Central memory CD8-positive, alpha-beta T cell (primary cell): ENCODE results near the gene ZNF844.
A peak's percentile ranks its signal among the peaks of the same experiment; 100 is the strongest.

Source experiments
- ATAC-seq: fragments of 150-1000 bp; cut with Tn5 transposase; replicated peaks from 2 replicates; pipeline ENCODE4 v1.10.0; 2022; ENCODE audit warnings: mild to moderate bottlenecking, moderate FRiP score, moderate number of reproducible peaks; ENCODE audit not compliant: poor library complexity, severe bottlenecking; ENCODE audit errors: extremely low read depth
- DNase-seq, 2 donors: peaks; one replicate each; pipeline ENCODE4 v3.0.0; 2021; ENCODE audit warnings: low spot score in 2 of 2
- H3K27ac Mint-ChIP-seq: one replicate; pipeline ENCODE4 v1.8.0; 2022; ENCODE audit warnings: low read depth, mild to moderate bottlenecking, moderate library complexity, mixed read lengths
- H3K27me3 Mint-ChIP-seq: one replicate; pipeline ENCODE4 v1.8.0; 2022; ENCODE audit warnings: mixed read lengths
- H3K36me3 Mint-ChIP-seq: one replicate; pipeline ENCODE4 v1.8.0; 2022; ENCODE audit warnings: mild to moderate bottlenecking, moderate library complexity, mixed read lengths; ENCODE audit not compliant: insufficient read depth
- H3K4me1 Mint-ChIP-seq: one replicate; pipeline ENCODE4 v1.8.0; 2022; ENCODE audit warnings: mixed read lengths
- H3K4me3 Mint-ChIP-seq: one replicate; pipeline ENCODE4 v1.8.0; 2022; ENCODE audit warnings: mild to moderate bottlenecking, moderate library complexity, mixed read lengths
- H3K9me3 Mint-ChIP-seq: one replicate; pipeline ENCODE4 v1.8.0; 2022; ENCODE audit warnings: mixed read lengths

The ZNF844 gene

DNA sequence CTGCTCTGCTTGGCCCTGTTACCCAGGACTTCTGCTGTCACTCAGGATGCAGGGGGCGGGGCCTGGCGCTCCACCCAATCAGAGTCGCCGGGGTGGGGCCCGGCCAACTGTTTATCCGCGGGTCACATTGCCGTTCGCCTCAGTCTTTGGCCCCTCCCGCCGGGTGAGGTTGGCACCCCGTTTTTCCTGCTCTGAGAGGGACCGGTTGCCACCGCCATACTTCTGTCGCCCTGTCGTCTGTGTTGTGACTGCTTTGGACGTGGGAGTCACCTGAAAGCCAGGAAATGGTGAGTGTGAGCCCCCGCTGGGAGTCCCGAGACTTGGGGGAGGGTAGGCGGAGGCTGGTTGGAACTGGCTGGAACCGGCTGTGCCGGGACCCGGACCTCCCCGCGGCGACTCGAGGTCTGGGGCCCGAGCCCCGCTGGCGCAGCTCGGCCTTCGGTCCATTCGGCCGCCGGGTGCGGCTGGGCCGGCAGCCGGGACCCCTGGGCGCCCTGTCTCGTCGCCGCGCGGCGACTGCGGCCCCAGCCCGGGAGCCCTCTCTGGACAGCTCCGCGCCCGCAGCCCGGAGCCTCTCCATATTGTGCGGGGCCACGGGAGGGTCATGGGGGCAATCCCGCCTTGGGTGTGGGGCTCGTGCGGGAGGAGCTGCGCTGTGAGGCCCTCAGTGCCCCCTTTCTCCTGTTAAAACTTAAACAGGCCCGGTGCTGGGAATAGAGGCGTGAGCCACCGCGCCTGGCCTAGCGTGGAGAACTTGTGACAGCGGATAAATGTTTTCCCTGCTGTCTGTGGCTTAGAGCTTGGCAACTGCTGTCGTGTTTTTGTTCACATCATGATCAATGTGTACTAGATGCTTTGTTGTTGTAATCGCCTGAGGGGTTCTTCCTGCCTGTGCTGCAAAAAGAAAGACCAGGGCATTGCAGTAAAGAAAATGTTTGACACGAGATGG is at the start of gene ZNF844:
Gene ZNF844, plus strand, starts transcription at position 142 of the 949 bp plus-strand sequence. Its CDS starts 143 bp downstream, at position 285.
- Mint-ChIP-seq H3K4me1 (no peaks in the 10 kb centered on the region), H3K9me3 (no peaks in the 10 kb centered on the region), H3K4me3 (peak within 1 kb of the TSS; percentile 82), H3K27ac (peak within 1 kb of the TSS; percentile 71), H3K27me3 (no peaks in the 10 kb centered on the region), H3K36me3 (no peaks in the 10 kb centered on the region)
- ATAC-seq (peak; percentile 72), DNase-seq (peak; percentile 27 to 37)

DNA sequence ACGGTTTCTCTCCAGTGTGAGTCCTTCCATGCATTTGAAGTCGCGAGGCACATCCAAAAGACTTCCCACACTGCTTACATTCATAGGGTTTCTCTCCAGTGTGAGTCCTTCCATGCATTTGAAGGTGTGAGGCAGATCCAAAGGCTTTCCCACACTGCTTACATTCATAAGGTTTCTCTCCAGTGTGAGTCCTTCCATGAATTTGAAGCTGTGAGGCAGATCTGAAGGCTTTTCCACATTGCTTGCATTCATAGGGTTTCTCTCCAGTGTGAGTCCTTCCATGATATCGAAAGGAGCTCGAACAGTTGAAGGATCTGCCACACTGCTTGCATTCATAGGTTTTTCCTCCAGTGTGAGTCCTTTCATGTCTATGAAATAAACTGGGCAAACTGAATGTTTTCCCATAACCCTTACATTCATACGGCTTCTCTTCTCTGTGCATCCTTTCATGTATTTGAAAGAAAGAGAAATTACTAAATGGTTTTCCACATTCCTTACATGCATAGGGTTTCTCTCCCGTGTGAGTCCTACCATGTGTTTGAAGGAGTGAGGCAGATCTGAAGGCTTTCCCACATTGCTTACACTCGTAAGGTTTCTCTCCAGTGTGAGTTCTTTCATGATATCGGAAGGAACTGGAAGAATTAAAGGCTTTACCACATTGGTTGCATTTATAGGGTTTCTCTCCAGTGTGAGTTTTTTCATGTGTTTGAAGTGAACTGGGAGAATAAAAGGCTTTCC is 49.3 kb upstream of the ZNF844 start:
- Mint-ChIP-seq H3K36me3 (peaks cover 19% of the 10 kb centered on the region), H3K27ac (no peak overlapping the region), H3K9me3 (peaks cover 19% of the 10 kb centered on the region), H3K27me3 (no peaks in the 10 kb centered on the region), H3K4me1 (no peaks in the 10 kb centered on the region), H3K4me3 (no peak overlapping the region)
- ATAC-seq = no peak
- DNase-seq = no peak

DNA sequence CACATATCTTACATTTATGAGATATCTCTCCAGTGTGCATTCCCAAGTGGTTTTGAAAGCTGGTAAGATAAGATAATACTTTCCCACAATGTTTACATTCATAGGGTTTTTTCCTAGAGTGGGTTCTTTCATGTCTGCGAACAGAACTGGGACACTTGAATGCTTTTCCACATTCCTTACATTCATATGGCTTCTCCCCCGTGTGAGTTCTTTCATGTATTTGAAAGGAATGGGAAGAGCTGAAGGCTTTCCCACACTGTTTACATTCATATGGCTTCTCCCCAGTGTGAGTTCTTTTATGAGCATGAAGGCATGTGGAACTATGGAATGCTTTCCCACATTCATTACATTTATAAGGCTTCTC is 48.8 kb upstream of the ZNF844 start:
- Mint-ChIP-seq H3K27me3 (no peaks in the 10 kb centered on the region), H3K4me1 (no peaks in the 10 kb centered on the region), H3K9me3 (peaks cover 19% of the 10 kb centered on the region), H3K27ac (no peak overlapping the region), H3K36me3 (peaks cover 19% of the 10 kb centered on the region), H3K4me3 (no peak overlapping the region)
- DNase-seq (no peak), ATAC-seq (no peak)

DNA sequence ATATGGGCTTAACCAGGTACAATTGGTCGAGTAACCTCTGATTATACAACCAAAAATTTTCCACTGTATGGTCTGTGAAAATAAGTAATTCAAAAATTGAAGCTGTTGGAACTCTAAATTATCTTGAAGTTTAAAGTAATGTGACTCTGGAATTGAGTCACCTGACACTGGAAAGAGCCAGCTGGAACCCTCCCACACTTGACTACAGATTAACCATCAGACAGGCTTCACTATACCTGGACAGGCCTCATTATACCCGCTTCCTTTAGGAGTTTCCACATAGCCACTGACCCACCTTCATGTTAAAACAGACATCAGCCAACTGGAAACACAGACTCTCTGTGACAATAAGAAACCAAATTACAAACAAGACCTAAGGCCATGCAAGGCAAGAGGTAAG is 30.3 kb upstream of the ZNF844 start:
- ATAC-seq = no peak
- DNase-seq = no peak
- Mint-ChIP-seq H3K4me3 (peak overlapping the region; percentile 72), H3K27me3 (no peaks in the 10 kb centered on the region), H3K27ac (no peak overlapping the region), H3K36me3 (peaks cover 4% of the 10 kb centered on the region), H3K9me3 (no peaks in the 10 kb centered on the region), H3K4me1 (no peaks in the 10 kb centered on the region)

DNA sequence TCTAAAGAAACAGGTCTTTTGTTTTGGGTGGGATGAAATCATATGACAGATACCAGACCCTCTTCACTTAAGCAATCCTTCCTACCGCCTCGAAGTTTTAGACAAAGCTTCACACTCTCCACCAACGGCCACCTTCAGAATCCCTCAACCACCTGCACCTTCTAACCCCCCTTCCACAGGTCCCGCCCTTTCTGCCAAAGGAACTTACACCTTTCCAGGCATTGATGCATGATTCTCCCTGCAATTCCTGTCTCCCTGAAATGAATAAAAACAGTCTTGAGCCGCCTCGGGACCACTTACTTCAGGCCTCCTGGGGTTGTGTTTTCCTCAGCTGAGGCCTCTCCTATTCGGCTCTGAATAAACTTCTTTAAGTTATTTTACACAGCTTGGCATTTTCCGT is 29.9 kb upstream of the ZNF844 start:
- DNase-seq (no peak), ATAC-seq (no peak)
- Mint-ChIP-seq H3K4me1 (no peaks in the 10 kb centered on the region), H3K36me3 (peaks cover 4% of the 10 kb centered on the region), H3K27ac (no peak overlapping the region), H3K27me3 (no peaks in the 10 kb centered on the region), H3K9me3 (no peaks in the 10 kb centered on the region), H3K4me3 (peak overlapping the region; percentile 72)

DNA sequence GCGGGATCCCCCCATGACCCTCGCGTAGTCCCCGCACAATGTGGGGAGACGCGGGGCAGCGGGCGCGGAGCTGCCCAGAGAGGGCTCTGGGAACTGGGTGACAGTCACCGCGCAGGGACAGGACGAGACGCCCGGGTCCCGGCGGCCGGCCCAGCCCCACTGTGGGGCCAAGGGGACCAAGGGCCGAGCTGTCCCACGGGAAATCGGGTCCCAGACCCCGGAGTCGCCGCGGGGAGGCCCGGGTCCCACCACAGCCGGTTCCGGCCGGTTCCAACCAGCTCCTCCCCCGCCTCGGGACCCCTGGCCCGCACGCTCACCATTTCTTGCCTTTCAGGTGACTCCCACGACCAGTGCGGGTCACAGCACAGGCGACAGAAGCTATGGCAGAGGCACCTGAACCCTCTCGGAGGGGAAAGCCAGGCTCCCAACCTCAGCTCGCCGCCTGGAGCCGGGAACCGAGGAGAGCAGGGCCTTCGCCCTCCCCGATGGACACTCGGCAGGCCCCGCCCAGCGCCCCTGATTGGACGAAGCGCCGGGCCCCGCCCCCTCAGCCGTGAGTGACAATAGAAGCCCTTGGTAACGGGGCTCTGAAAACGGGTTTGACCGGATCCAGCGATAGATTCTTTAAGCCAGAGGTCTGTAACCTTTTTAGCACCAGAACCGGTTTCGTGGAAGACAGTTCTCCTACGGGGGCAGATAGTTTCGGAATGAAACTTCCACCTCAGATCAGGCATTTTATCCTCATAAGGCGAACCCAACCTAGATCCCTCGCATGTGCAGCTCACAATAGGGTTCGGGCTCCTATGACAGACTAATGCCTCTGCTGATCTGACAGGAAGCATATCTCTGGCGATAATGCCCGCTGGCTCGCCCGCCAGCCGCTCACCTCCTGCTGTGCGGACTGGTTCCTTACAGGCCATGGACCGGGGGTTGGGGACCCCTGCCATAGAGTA is 29.0 kb upstream of the ZNF844 start, which contains the start of gene ZNF433:
Gene ZNF433, minus strand, starts transcription at position 460 of the 953 bp plus-strand sequence. Its CDS starts 140 bp downstream, at position 320.
- Mint-ChIP-seq H3K4me1 (no peaks in the 10 kb centered on the region), H3K27ac (no peak within 1 kb of the TSS), H3K4me3 (peak within 1 kb of the TSS; percentile 72), H3K27me3 (no peaks in the 10 kb centered on the region), H3K9me3 (no peaks in the 10 kb centered on the region), H3K36me3 (peaks cover 4% of the 10 kb centered on the region)
- DNase-seq (peak; percentile 14 to 16), ATAC-seq (peak; percentile 65)

DNA sequence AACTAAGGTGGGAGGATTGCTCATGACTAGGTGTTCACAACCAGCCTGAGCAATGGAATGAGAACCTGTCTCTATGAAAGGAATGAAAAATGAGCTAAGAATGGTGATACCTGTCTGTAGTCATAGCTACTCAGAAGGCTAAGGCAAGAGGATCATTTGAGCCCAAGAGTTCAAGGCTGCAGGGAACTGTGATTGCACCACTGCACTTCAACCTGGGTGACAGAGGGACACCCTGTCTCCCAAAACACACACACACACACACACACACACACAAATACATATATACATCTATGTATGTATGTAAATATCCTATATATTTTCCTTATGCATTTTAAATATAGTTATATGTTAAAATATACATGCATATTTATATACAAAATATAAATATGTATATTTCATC is 21.6 kb upstream of the ZNF844 start:
- Mint-ChIP-seq H3K27me3 (no peaks in the 10 kb centered on the region), H3K36me3 (peaks cover under 1% of the 10 kb centered on the region), H3K4me1 (no peaks in the 10 kb centered on the region), H3K9me3 (peaks cover 17% of the 10 kb centered on the region), H3K27ac (no peak overlapping the region), H3K4me3 (no peak overlapping the region)
- ATAC-seq (no peak), DNase-seq (no peak)

DNA sequence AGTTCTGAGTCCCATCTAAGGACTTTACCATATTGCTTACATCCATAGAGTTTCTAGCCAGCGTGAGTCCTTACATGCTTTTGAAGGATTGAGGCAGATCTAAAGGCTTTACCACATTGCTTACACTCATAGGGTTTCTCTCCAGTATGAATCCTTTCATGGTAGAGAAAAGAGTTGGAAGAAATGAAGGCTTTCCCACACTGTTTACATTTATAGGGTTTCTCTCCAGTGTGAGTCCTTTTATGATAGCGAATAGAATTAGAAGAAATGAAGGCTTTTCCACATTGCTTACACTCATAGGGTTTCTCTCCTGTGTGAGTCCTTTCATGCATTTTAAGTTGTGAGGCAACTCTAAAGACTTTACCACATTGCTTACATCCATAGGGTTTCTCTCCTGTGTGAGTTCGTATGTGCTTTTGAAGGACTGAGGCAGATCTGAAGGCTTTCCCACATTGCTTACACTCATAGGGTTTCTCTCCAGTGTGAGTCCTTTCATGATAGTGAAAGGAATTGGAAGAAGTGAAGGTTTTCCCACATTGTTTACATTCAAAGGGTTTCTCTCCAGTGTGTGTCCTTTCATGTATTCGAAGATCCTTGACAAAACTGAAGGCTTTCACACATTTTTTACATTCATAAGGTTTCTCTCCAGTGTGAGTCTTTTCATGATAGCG is 20.6 kb upstream of the ZNF844 start:
- DNase-seq = no peak
- Mint-ChIP-seq H3K36me3 (no peaks in the 10 kb centered on the region), H3K4me3 (no peak overlapping the region), H3K27me3 (no peaks in the 10 kb centered on the region), H3K27ac (no peak overlapping the region), H3K9me3 (peaks cover 17% of the 10 kb centered on the region), H3K4me1 (no peaks in the 10 kb centered on the region)
- no peak for ATAC-seq

DNA sequence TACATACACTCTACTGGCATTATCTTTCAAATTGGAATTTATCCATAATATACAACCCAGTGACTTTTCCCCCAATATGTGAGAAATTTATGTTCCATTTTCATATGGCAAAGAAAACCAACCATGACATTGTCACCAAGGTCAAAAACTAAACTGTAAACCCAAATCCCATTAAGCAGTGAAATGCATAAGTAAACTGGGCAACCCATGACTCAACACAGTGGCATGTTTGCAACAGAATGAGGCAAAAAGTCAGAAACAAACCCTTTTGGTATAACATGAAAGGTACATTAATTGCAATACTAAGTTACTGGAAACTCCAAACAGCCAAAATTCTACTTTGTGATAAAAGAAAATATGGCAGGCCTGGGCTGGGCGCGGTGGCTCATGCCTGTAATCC is 16.7 kb upstream of the ZNF844 start:
- ATAC-seq (no peak), DNase-seq (no peak)
- Mint-ChIP-seq H3K4me1 (peaks cover 10% of the 10 kb centered on the region), H3K9me3 (peaks cover 18% of the 10 kb centered on the region), H3K36me3 (peaks cover 3% of the 10 kb centered on the region), H3K27me3 (peaks cover 10% of the 10 kb centered on the region), H3K4me3 (no peak overlapping the region), H3K27ac (no peak overlapping the region)

DNA sequence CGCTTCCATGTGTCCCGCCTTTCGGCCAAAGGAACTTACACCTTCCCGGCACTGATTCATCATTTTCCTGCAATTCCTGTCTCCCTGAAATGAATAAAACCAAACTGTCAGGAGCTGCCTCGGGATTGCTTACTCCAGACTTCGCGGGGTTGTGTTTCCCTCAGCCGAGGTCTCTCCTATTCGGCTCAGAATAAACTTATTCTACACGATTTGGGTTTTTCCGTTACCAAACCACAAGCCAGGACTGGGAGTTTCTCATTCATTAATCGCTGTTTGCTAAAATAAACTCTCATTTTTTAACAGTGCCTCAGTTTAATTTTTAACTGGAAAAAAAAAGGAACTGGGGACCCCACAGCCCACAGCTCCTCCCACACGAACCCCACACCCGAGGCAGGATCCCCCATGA is 12.4 kb upstream of the ZNF844 start:
- ATAC-seq = peak; percentile 40

DNA sequence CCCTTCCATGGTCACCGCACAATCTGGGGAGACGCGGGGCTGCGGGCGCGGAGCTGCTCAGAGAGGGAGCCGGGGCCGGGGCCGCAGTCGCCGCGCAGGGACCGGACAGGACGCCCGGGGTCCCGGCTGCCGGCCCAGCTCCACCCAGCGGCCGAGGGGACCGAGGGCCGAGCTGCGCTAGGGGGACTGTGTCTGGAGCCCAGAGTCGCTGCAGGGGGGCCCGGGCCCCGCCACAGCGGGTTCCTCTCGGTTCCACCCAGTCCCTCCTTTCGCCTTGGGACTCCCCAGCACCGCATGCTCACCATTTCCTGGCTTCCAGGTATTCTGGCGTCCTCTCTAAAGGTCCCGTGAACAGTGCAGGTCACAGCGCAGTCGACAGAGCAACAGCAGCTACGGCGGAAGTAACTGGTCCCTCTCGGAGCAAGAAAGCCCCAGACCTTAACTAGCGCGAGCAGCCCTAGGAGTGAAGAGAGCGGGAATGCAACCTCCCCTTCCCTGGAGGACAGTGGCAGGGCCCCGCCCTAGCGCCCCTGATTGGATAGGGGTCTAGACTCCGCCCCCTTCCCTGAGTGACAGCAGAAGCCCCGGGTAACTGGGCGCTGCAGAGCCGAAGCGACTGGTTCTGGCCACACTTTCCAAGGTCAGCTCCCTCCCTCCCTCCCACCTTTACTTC is 11.9 kb upstream of the ZNF844 start, which contains the start of gene ZNF878:
Gene ZNF878, minus strand, starts transcription at position 465 of the 673 bp plus-strand sequence. Its CDS starts 160 bp downstream, at position 305.
- no peak for DNase-seq
- H3K4me3 Mint-ChIP-seq = peak within 1 kb of the TSS; percentile 76
- no peak within 1 kb of the TSS for H3K27ac Mint-ChIP-seq
- H3K27me3 Mint-ChIP-seq = peaks cover 25% of the 10 kb centered on the region
- H3K4me1 Mint-ChIP-seq = peaks cover 15% of the 10 kb centered on the region
- peak; percentile 73 for ATAC-seq
- H3K9me3 Mint-ChIP-seq = peaks cover 5% of the 10 kb centered on the region
- H3K36me3 Mint-ChIP-seq = peaks cover 3% of the 10 kb centered on the region

More for the DNA sequence above, 12.4 kb upstream of the ZNF844 start:
- Mint-ChIP-seq H3K27me3 (peaks cover 25% of the 10 kb centered on the region), H3K4me3 (peak overlapping the region; percentile 76), H3K9me3 (peaks cover 5% of the 10 kb centered on the region), H3K36me3 (peaks cover 3% of the 10 kb centered on the region), H3K27ac (no peak overlapping the region), H3K4me1 (peaks cover 15% of the 10 kb centered on the region)
- no peak for DNase-seq
